IPS DF 6.9 (cell line): ENCODE results near the gene BORCS5.

Experiments
- DNase-seq: peaks from one replicate; pipeline ENCODE4 v3.0.0-alpha.2; 2013; ENCODE audit warnings: low read depth, low spot score
- H3K27ac ChIP-seq: one replicate; pipeline ENCODE4 v1.5.1; 2013; ENCODE audit warnings: low read length, control low read depth
- H3K27me3 ChIP-seq: 2 replicates; pipeline ENCODE4 v1.6.1; 2013; ENCODE audit warnings: mild to moderate bottlenecking, low read length; ENCODE audit not compliant: control insufficient read depth, insufficient read depth
- H3K36me3 ChIP-seq: 2 replicates; pipeline ENCODE4 v1.6.1; 2013; ENCODE audit warnings: low read length; ENCODE audit not compliant: control insufficient read depth, insufficient read depth
- H3K4me1 ChIP-seq: 2 replicates; pipeline ENCODE4 v1.6.1; 2013; ENCODE audit warnings: low read length; ENCODE audit not compliant: control insufficient read depth, insufficient read depth
- H3K4me3 ChIP-seq: 2 replicates; pipeline ENCODE4 v1.5.1; 2013; ENCODE audit warnings: mild to moderate bottlenecking, low read length
- H3K9me3 ChIP-seq: 2 replicates; pipeline ENCODE4 v1.6.1; 2013; ENCODE audit warnings: low read length, inconsistent platforms; ENCODE audit not compliant: control insufficient read depth, insufficient read depth
- WGBS: extraction: QIAGEN DNeasy Blood & Tissue Kit; methylation state at CpG from one replicate; pipeline ENCODE4 v1.1.7; 2013; ENCODE audit warnings: mixed read lengths, missing lambda C conversion rate; ENCODE audit not compliant: insufficient read length, insufficient coverage; 5-methylcytosine and 5-hydroxymethylcytosine counted together

The BORCS5 gene

DNA sequence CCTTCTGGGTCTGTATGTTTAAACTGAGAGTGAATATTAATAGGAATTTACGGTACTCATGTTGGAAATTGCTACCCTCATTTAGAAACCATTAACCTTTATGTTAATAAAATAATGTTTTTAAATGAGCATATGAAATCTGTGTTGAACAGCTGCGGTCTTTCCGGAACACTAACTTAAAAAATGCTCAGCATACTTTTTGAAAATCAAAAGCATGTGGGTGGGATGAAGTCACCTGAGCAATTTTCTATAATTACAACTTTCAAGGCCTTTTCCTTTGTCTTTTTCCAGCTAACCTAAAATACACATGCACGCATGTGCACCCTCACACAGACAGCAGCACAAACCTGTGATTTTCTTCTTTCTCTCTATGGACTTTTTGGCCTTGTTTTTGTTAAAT is 39.8 kb downstream of the BORCS5 start:
- WGBS = no CpG with 5 or more reads among the region's 4 CpGs
- Histone ChIP-seq H3K4me3 (no peak overlapping the region), H3K27ac (no peak overlapping the region), H3K36me3 (no peaks in the 10 kb centered on the region), H3K27me3 (no peaks in the 10 kb centered on the region), H3K9me3 (no peaks in the 10 kb centered on the region), H3K4me1 (peaks cover 3% of the 10 kb centered on the region; the same call in 1 of the 2 replicates)
- no peak for DNase-seq

DNA sequence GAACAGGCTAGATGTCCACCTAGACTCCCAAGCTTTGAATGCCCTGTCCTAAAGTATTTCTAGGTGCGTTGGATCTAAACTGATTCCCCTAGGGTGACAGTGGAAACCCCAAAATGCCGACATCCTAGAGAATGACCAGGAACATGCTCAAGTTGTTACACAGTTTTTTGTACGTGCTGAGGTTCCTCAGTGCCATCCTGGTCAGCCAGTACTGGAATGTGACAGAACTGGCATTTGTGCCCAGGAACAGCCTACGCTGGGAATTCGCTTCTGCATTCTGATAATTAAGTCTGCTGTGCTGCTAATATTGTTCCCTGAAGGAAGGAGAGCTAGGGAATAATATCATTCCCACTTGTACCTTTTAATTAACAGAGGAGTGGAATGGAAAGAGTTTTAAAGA is 40.3 kb downstream of the BORCS5 start:
- H3K4me3 ChIP-seq = no peak overlapping the region
- H3K36me3 ChIP-seq = no peaks in the 10 kb centered on the region
- no CpG with 5 or more reads among the region's 5 CpGs for WGBS

DNA sequence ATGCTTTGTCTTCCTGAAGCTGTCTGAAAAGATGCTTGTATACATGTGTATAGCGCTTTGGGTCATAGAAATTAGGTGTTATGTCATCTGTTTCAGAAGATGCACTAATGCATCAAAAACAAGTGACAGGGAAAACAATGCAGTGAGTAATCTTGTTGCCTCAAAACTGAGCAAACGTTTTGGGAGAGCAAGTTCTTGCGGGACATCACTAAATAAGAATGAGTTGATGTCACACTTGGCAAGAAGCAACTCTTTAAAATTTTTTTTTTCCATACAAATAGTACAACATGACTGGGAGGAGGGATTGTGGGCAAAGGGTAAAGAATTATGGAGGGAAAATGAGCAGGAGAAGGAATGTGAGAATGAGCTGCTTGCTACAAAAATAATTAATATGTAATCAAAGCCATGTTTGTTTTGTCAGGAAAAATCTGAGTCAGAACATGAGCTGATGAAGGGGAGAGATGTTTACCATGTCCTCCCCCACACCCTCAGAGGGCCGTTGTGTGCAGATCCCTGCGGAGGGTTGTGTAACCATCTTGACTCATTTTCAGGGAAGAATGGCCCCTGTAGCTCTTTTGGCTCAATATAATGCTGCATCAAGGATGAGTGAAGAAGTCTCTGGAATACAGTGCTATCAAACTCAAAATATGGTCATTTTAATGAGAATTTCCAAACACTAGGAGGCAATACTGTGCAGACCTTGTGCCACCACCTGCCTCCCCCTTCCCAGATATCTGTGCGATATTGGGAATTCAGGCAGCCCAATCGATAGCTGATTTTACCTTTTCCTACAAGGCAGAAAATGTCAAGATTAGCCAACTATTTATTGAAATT is 41.4 kb downstream of the BORCS5 start:
- peaks cover 3% of the 10 kb centered on the region; the same call in 1 of the 2 replicates for H3K4me1 ChIP-seq
- no peak for DNase-seq
- no peak overlapping the region for H3K4me3 ChIP-seq
- WGBS = no CpG with 5 or more reads among the region's 7 CpGs
- H3K36me3 ChIP-seq = no peaks in the 10 kb centered on the region
- no peaks in the 10 kb centered on the region for H3K27me3 ChIP-seq
- H3K27ac ChIP-seq = no peak overlapping the region
- H3K9me3 ChIP-seq = no peaks in the 10 kb centered on the region

More for the DNA sequence above, 40.3 kb downstream of the BORCS5 start:
- Histone ChIP-seq H3K9me3 (no peaks in the 10 kb centered on the region), H3K4me1 (peaks cover 3% of the 10 kb centered on the region; the same call in 1 of the 2 replicates), H3K27me3 (no peaks in the 10 kb centered on the region), H3K27ac (no peak overlapping the region)
- DNase-seq = no peak

DNA sequence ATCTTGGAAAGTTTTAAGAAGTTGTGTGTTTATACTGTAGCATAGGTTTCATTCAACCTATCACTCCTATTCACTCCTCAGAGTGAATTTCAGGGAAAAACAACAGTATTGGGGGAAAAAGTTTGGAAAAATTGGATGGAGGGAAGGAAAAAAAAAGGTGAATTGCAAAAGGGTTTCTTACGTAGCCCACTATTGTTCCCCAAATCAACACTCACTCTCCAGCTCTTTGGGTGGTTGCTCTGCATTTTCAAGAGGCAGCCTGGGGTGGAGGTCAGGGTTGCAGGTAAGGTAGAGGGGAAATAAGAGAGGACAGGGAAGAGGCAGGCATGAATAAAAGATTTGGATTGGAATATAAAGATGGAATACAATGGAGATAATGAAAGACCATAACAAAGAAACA is 42.3 kb downstream of the BORCS5 start:
- no peaks in the 10 kb centered on the region for H3K27me3 ChIP-seq
- H3K4me1 ChIP-seq = peaks cover 3% of the 10 kb centered on the region; the same call in 1 of the 2 replicates
- no peak overlapping the region for H3K4me3 ChIP-seq
- WGBS = no CpG with 5 or more reads among the region's 1 CpG
- no peak for DNase-seq
- no peaks in the 10 kb centered on the region for H3K9me3 ChIP-seq
- H3K36me3 ChIP-seq = no peaks in the 10 kb centered on the region
- no peak overlapping the region for H3K27ac ChIP-seq

DNA sequence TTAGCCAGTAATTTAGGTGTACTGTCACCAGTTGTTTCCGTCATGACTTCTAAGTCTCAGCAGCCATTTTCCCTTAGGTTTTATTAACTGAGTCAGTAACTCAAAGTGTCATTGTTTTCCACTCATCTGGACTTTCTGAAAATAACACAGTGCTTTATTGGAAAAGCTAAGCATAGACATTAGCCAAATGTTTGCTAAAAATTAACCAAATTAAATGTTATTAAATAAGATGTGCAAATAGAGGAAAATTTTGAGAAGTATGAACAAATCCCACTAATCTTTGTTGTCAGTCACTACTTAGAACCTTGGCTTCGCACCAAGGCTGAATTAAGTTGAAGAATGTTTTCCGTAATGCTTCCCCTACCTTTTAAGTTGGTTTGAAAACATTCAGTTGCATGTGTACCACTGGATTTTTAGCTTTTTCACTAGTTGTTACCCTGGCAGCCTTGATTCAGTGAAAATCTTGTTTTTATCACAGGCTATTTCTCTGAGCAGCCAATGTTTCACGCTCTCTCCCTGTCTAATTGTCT is 43.0 kb downstream of the BORCS5 start:
- Histone ChIP-seq H3K4me3 (no peak overlapping the region), H3K27me3 (no peaks in the 10 kb centered on the region), H3K9me3 (no peaks in the 10 kb centered on the region), H3K4me1 (peaks cover 3% of the 10 kb centered on the region; the same call in 1 of the 2 replicates), H3K27ac (no peak overlapping the region), H3K36me3 (no peaks in the 10 kb centered on the region)
- no peak for DNase-seq
- WGBS = no CpG with 5 or more reads among the region's 4 CpGs

DNA sequence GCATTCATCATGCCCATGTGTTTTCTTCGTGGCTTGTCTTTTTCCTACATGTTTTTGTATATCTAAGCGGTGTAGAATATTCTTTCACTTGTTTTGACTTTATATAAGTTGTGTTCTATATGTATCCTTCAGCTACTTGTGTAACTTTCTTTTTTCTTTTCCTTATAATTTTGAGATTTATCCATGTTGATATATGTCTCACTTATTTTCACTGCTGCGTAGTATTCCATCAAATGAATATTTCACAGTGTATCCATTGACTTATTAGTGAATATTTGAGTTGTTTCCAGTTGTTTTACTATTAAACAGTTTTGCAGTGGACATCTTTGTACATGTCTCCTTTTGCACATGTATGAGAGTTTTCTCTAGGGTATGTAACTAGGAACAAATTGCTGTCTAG is 43.9 kb downstream of the BORCS5 start:
- WGBS = no CpG with 5 or more reads among the region's 3 CpGs
- DNase-seq = no peak

DNA sequence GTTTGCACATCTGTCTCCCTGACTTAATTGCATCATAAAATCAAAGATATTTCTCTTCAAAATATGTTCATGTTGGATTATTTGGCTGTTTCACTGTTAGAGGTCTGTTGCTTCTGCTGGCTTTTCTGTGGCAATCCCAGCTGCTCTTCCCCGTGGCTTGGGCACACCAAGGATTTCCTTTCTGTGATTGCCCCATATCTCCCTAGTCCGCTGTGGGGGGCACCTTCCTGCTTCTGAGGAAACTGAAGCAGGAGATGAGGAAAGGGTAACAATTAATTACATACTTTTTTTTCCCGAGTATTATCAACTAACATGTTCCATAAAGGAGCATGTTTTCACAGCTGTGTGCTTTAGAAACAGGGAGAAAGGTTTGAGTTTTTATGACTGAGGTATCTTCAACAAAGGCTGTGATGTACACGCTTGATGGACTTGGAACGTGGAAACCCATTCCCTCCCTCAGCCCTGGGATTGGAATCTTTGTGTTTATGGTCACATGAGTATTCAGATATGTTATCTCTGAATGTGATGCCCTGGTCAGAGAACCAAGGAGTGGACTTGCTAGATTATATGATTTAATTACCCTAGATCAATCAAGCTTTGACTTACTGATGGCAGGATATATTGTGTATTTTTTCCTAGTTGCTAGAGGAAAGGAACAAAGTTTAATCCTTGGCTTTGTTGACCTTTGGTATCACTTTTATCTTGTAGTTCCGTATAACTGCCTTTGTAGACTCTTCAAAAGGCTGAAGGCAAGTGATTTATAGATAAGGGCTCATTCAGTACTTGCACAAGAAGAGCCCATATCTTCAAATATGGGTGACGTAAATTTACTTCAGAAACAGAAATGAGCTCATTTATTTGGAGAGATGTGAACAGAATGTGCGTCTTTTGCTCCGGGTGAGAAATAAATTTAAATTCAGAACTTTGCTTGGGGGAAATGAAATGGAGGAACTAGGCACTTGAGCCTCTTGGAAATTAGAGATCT is 46.7 kb downstream of the BORCS5 start:
- Histone ChIP-seq H3K9me3 (no peaks in the 10 kb centered on the region; the same call in 1 of the 2 replicates), H3K27ac (no peak overlapping the region), H3K4me1 (peaks cover 3% of the 10 kb centered on the region; the same call in 1 of the 2 replicates), H3K4me3 (no peak overlapping the region), H3K27me3 (no peaks in the 10 kb centered on the region), H3K36me3 (no peaks in the 10 kb centered on the region)
- no peak for DNase-seq
- WGBS = no CpG with 5 or more reads among the region's 9 CpGs

More for the DNA sequence above, 43.9 kb downstream of the BORCS5 start:
- Histone ChIP-seq H3K9me3 (no peaks in the 10 kb centered on the region; the same call in 1 of the 2 replicates), H3K27me3 (no peaks in the 10 kb centered on the region), H3K4me1 (peaks cover 3% of the 10 kb centered on the region; the same call in 1 of the 2 replicates), H3K27ac (no peak overlapping the region), H3K4me3 (no peak overlapping the region), H3K36me3 (no peaks in the 10 kb centered on the region)

DNA sequence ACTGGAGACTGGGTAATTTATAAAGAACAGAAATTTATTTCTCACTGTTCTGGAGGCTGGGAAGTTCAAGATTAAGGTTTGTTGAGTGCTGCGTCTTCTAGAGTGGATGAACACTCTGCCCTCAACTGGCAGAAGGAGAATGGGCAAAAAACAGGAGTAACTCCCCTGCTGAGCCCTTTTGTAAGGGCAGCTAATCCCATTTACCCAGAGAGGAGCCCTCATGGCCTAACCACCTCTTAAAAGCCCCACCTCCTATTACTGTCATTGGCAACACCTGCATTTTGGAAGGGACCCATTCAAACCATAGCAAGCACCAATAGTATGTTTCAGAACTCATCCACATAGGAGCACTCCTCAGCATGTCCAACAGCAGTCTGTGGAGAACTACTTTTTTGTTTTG is 47.4 kb downstream of the BORCS5 start:
- WGBS = no CpG with 5 or more reads among the region's 1 CpG
- no peak overlapping the region for H3K27ac ChIP-seq
- H3K36me3 ChIP-seq = no peaks in the 10 kb centered on the region
- peaks cover 3% of the 10 kb centered on the region; the same call in 1 of the 2 replicates for H3K4me1 ChIP-seq
- H3K4me3 ChIP-seq = no peak overlapping the region
- no peaks in the 10 kb centered on the region; the same call in 1 of the 2 replicates for H3K9me3 ChIP-seq
- no peaks in the 10 kb centered on the region for H3K27me3 ChIP-seq
- DNase-seq = no peak

DNA sequence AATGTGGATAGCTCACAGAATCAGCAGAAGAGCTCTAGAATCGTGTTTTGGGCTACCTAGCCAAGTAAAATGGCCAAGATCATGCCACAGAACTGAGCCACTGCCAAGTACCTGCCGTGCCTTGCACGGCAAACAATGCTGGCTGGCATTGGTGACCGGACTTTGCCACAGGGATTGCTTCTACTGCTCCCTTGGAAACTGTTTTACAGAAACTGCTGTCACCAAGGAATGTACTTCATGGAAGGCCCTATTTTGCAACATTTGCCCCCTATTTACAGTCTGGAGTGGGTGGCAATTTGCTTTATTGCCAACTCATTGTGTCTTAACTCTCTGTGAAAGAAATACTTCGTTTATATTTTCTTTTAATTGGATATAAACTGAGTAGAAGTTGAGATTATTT is 49.0 kb downstream of the BORCS5 start:
- no peak overlapping the region for H3K4me3 ChIP-seq
- H3K27ac ChIP-seq = no peak overlapping the region
- no peak for DNase-seq
- H3K9me3 ChIP-seq = no peaks in the 10 kb centered on the region; the same call in 1 of the 2 replicates
- no peaks in the 10 kb centered on the region for H3K27me3 ChIP-seq
- WGBS = no CpG with 5 or more reads among the region's 5 CpGs
- H3K4me1 ChIP-seq = peaks cover 1% of the 10 kb centered on the region; the same call in 1 of the 2 replicates
- no peaks in the 10 kb centered on the region for H3K36me3 ChIP-seq

DNA sequence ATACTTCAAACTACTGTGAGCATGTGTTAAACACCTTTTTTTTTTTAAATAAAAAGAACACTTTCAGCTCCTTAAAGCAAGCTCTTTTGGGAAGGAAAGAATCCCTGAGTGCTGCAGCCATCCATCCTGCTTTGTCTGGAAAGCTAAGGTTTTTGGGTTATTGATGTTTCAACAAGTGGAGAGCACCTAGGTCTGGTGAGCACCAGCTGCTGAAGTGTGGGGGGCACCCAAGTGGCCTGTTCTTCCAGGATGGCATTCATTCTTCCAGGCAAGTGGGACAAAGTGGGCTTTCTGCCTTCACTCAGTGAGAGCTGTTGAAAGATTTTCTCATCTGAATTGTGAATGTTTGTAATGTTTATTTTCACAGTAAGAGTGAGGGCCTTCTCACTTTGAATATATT is 49.9 kb downstream of the BORCS5 start:
- no peak for DNase-seq
- H3K27me3 ChIP-seq = no peaks in the 10 kb centered on the region
- peaks cover 1% of the 10 kb centered on the region; the same call in 1 of the 2 replicates for H3K4me1 ChIP-seq
- no peak overlapping the region for H3K4me3 ChIP-seq
- no peaks in the 10 kb centered on the region; the same call in 1 of the 2 replicates for H3K9me3 ChIP-seq
- H3K36me3 ChIP-seq = no peaks in the 10 kb centered on the region
- no peak overlapping the region for H3K27ac ChIP-seq
